ENCODE data around the gene TXNDC16. TPM values are rescaled to one million over a fixed set of nuclear protein-coding genes. Genes with fewer than 3 reads are reported as not detected.

TXNDC16 gene
- total and polyA plus RNA-seq, 9 of the 15 experiments (the other 6 are each of a cell fraction or from before 2014, with no cell fraction given) = 1.8 to 6.2 (median 4.9) TPM

- TF ChIP-seq HDAC8 (tag; IDR thresholded peaks at IDR 0.05) (no peak), ZNF551 (CRISPR knock-in tag; IDR thresholded peaks at IDR 0.05) (no peak), FOSL1 (tag; conservative IDR thresholded peaks at IDR 0.05) (no peak), RUNX1 (IDR thresholded peaks at IDR 0.05; ENCODE audit: low read depth) (no peak), FOXJ2 (tag; IDR thresholded peaks at IDR 0.05) (no peak)
Observed at GRCh38 chr14:52399104-52399503, 153.2 kb downstream of the TXNDC16 start (continued).

GRCh38 chr14:52397844-52398243 lies 154.5 kb downstream of the TXNDC16 start:
- H3K4me3 ChIP-seq = no peak overlapping the region
- CTCF ChIA-PET (ENCODE audit: low intra/inter-chr PET ratio) = no interaction called here
- H3K4me1 ChIP-seq (replicated peaks in 1 of 2; ENCODE audit: control insufficient read depth in 2 of 2, insufficient read depth in 2 of 2, low read length in 2 of 2) = no peaks in the 10 kb centered on the region; a peak in 1 of 5 replicates
- WGBS (ENCODE audit: insufficient coverage, low coverage, missing lambda C conversion rate) = 1% methylated on average over 5 of the region's 5 CpGs
- H2AFZ ChIP-seq (ENCODE audit: low read depth, low read length) = no peak overlapping the region
- POLR2A ChIA-PET = no interaction called here
- ATAC-seq (no peak), DNase-seq (ENCODE audit: extremely low read depth in 1 of 4, low spot score in 3 of 4) (no peak), FAIRE-seq (no peak)
- H3K4me2 ChIP-seq (ENCODE audit: insufficient read depth, low read length) = no peak overlapping the region
- no TSS peak for BruUV-seq (replicated peaks)
- no peaks in the 10 kb centered on the region for H3K36me3 ChIP-seq (ENCODE audit: control insufficient read depth, insufficient read depth, low read length)
- no peaks in the 10 kb centered on the region for H3K9me1 ChIP-seq (ENCODE audit: control insufficient read depth, insufficient read depth, low read length)
- H3K9ac ChIP-seq (ENCODE audit: insufficient read depth in 1 of 2, low read depth in 2 of 2, low read length in 2 of 2) = no peak overlapping the region
- H3K79me2 ChIP-seq (ENCODE audit: control insufficient read depth, insufficient read depth, low read length) = no peaks in the 10 kb centered on the region
- H3K27ac ChIP-seq (ENCODE audit: extremely low read depth, low read depth, low read length) = no peak overlapping the region
- TF ChIP-seq KDM1A (IDR thresholded peaks at IDR 0.05) (no peak), ZNF384 (IDR thresholded peaks at IDR 0.05; ENCODE audit: low read depth, low read length) (no peak), DEAF1 (CRISPR knock-in tag; IDR thresholded peaks at IDR 0.05) (no peak), ZBTB17 (CRISPR knock-in tag; IDR thresholded peaks at IDR 0.05) (no peak), CHCHD3 (CRISPR knock-in tag; IDR thresholded peaks at IDR 0.05) (no peak), ZNF75A (CRISPR knock-in tag; IDR thresholded peaks at IDR 0.05) (no peak), RBFOX2 (IDR thresholded peaks at IDR 0.05; ENCODE audit: low read depth, low read length) (no peak), ZNF699 (CRISPR knock-in tag; IDR thresholded peaks at IDR 0.05; ENCODE audit: insufficient replicate concordance) (no peak), KAT2B (IDR thresholded peaks at IDR 0.05; ENCODE audit: low read depth, low read length) (no peak), MAX (CRISPR knock-in tag; IDR thresholded peaks at IDR 0.05) (no peak), NBN (IDR thresholded peaks at IDR 0.05; ENCODE audit: low read depth) (no peak)
- no peaks in the 10 kb centered on the region for H3K9me3 ChIP-seq (replicated peaks; ENCODE audit: control insufficient read depth, insufficient read depth, low read depth, low read length)
- no peaks in the 10 kb centered on the region; a peak in 2 of 5 replicates for H3K27me3 ChIP-seq (ENCODE audit: control insufficient read depth in 2 of 2, insufficient read depth in 2 of 2, low read length in 2 of 2)
- intact Hi-C loops (cut with micrococcal nuclease) (no loop called here), in situ Hi-C loops (cut with MboI) (no loop called here)
- H4K20me1 ChIP-seq (replicated peaks; ENCODE audit: control insufficient read depth, insufficient read depth, low read length) = no peaks in the 10 kb centered on the region

Measured in K562 (cell line).